IMR-90 (cell line): ENCODE measurements around the gene HDGFL3.

Experiments
- CTCF ChIP-seq: conservative IDR thresholded peaks from 2 replicates; pipeline ENCODE4 v1.5.1; 2012; ENCODE audit warnings: mild to moderate bottlenecking, low read depth, low read length, improper control_type of control experiment
- ELK1 ChIP-seq: fragments of 150-350 bp; IDR thresholded peaks from 2 replicates; pipeline ENCODE4 v1.6.1; 2016; ENCODE audit warnings: low read depth, mild to moderate bottlenecking, low read length, moderate library complexity, borderline replicate concordance
- MAFK ChIP-seq: IDR thresholded peaks from 2 replicates; pipeline ENCODE4 v1.6.1; 2012; ENCODE audit warnings: low read depth, low read length, improper control_type of control experiment
- MAZ ChIP-seq: IDR thresholded peaks from 2 replicates; pipeline ENCODE4 v1.6.1; 2012; ENCODE audit warnings: low read depth, mild to moderate bottlenecking, low read length, improper control_type of control experiment, moderate library complexity, borderline replicate concordance
- MXI1 ChIP-seq: IDR thresholded peaks from 2 replicates; pipeline ENCODE4 v1.6.1; 2012; ENCODE audit warnings: low read depth, mild to moderate bottlenecking, low read length, moderate library complexity, borderline replicate concordance
- POLR2A ChIP-seq: IDR thresholded peaks from 2 replicates; pipeline ENCODE4 v1.6.1; 2012; ENCODE audit warnings: mild to moderate bottlenecking, low read depth, low read length
- RFX5 ChIP-seq: IDR thresholded peaks from 2 replicates; pipeline ENCODE4 v1.8.0; 2012; ENCODE audit warnings: low read depth, mild to moderate bottlenecking, low read length, moderate library complexity
- SMC3 ChIP-seq: fragments of 150-350 bp; IDR thresholded peaks from 2 replicates; pipeline ENCODE4 v1.6.1; 2016; ENCODE audit warnings: low read depth, mild to moderate bottlenecking, antibody characterized with exemption, low read length, moderate library complexity

- TF ChIP-seq CTCF = no peak
- TF ChIP-seq POLR2A = no peak
- TF ChIP-seq RFX5 = no peak
- TF ChIP-seq ELK1 = no peak
- no peak for TF ChIP-seq MXI1
- TF ChIP-seq SMC3 = no peak
- no peak for TF ChIP-seq MAFK
- TF ChIP-seq MAZ = no peak
Measured at GRCh38 chr15:83178390-83178789, 29.2 kb downstream of the HDGFL3 start.
